Type B pancreatic cell (in vitro differentiated cells): ENCODE results near the gene OR5B21. TPM values are rescaled to one million over a fixed set of nuclear protein-coding genes. Genes with fewer than 3 reads are reported as not detected.

ENCODE experiments used
- DNase-seq: peaks from one replicate; pipeline ENCODE4 v3.0.0; 2021; ENCODE audit warnings: mixed read lengths; ENCODE audit not compliant: unreplicated experiment; ENCODE audit errors: extremely low spot score
- H3K27ac Mint-ChIP-seq: 2 replicates; pipeline ENCODE4 v1.8.0; 2021; ENCODE audit warnings: mild to moderate bottlenecking, mixed read lengths
- H3K27me3 Mint-ChIP-seq: 2 replicates; pipeline ENCODE4 v1.8.0; 2021; ENCODE audit warnings: mixed read lengths
- H3K36me3 Mint-ChIP-seq: 2 replicates; pipeline ENCODE4 v1.8.0; 2021; ENCODE audit warnings: mixed read lengths
- H3K4me1 Mint-ChIP-seq: one replicate; pipeline ENCODE4 v1.8.0; 2021; ENCODE audit warnings: mixed read lengths; ENCODE audit not compliant: unreplicated experiment
- H3K4me3 Mint-ChIP-seq: 2 replicates; pipeline ENCODE4 v1.8.0; 2021; ENCODE audit warnings: mild to moderate bottlenecking, mixed read lengths
- H3K9me3 Mint-ChIP-seq: 2 replicates; pipeline ENCODE4 v1.8.0; 2021; ENCODE audit warnings: mixed read lengths
- total RNA-seq: library from RNA; stranded (reverse); gene quantifications from 2 replicates; pipeline ENCODE4 v1.2.1, GENCODE V29; 2021; ENCODE audit warnings: low replicate concordance
- TF ChIP-seq, protein P1 (sequence below): fragments of 200-600 bp; sonication (generic); conservative IDR thresholded peaks from 2 replicates; pipeline ENCODE4 v1.5.0; 2021; ENCODE audit warnings: antibody characterized with exemption, mild to moderate bottlenecking

The OR5B21 gene
- total RNA-seq, 1 donor from 2014 or later, result not detected

DNA sequence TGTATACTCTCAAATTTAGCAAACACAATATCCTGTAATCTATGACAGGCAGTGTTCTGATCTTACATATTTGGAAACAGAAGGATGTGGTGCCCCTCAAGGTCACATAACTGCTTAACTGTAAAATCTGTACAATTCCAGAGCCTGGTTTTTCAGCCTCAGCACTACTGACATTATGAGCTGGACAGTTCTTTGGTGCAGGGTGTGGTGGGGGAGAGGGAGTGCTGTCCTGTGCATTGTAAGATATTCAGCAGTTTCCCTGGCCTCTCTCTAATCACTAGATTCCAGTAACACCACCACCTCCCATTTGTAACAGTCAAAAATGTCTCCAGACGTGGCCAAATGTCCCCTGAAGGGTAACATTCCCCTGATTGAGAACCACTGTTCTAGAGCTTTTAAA, 1.8 kb upstream of the OR5B21 start:
- Mint-ChIP-seq H3K36me3 (no peaks in the 10 kb centered on the region), H3K4me1 (no peaks in the 10 kb centered on the region), H3K27me3 (peaks cover 10% of the 10 kb centered on the region), H3K27ac (no peak overlapping the region), H3K9me3 (no peaks in the 10 kb centered on the region), H3K4me3 (no peak overlapping the region)
- TF ChIP-seq, protein P1, sequence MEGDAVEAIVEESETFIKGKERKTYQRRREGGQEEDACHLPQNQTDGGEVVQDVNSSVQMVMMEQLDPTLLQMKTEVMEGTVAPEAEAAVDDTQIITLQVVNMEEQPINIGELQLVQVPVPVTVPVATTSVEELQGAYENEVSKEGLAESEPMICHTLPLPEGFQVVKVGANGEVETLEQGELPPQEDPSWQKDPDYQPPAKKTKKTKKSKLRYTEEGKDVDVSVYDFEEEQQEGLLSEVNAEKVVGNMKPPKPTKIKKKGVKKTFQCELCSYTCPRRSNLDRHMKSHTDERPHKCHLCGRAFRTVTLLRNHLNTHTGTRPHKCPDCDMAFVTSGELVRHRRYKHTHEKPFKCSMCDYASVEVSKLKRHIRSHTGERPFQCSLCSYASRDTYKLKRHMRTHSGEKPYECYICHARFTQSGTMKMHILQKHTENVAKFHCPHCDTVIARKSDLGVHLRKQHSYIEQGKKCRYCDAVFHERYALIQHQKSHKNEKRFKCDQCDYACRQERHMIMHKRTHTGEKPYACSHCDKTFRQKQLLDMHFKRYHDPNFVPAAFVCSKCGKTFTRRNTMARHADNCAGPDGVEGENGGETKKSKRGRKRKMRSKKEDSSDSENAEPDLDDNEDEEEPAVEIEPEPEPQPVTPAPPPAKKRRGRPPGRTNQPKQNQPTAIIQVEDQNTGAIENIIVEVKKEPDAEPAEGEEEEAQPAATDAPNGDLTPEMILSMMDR, result no peak
- no peak for DNase-seq

- DNase-seq, result no peak
- no peak overlapping the region for H3K4me3 Mint-ChIP-seq
- no peaks in the 10 kb centered on the region for H3K36me3 Mint-ChIP-seq
- no peaks in the 10 kb centered on the region for H3K4me1 Mint-ChIP-seq
- no peak overlapping the region for H3K27ac Mint-ChIP-seq
- no peaks in the 10 kb centered on the region for H3K9me3 Mint-ChIP-seq
- TF ChIP-seq, protein P1, result no peak
- peaks cover 10% of the 10 kb centered on the region for H3K27me3 Mint-ChIP-seq
Measured at GRCh38 chr11:58508814-58509213, 909 bp upstream of the OR5B21 start.

- Mint-ChIP-seq H3K4me1 (no peaks in the 10 kb centered on the region), H3K27ac (no peak overlapping the region), H3K4me3 (no peak overlapping the region), H3K36me3 (no peaks in the 10 kb centered on the region), H3K27me3 (peaks cover 19% of the 10 kb centered on the region), H3K9me3 (no peaks in the 10 kb centered on the region)
- TF ChIP-seq, protein P1, result no peak
- no peak for DNase-seq
Measured at GRCh38 chr11:58507355-58507754, 550 bp downstream of the OR5B21 start.

- H3K9me3 Mint-ChIP-seq, result no peaks in the 10 kb centered on the region
- no peak overlapping the region for H3K4me3 Mint-ChIP-seq
- no peak overlapping the region for H3K27ac Mint-ChIP-seq
- H3K4me1 Mint-ChIP-seq, result no peaks in the 10 kb centered on the region
- DNase-seq, result no peak
- TF ChIP-seq, protein P1, result no peak
- no peaks in the 10 kb centered on the region for H3K36me3 Mint-ChIP-seq
- peaks cover 19% of the 10 kb centered on the region for H3K27me3 Mint-ChIP-seq
Measured at GRCh38 chr11:58506935-58507334, 970 bp downstream of the OR5B21 start.

DNA sequence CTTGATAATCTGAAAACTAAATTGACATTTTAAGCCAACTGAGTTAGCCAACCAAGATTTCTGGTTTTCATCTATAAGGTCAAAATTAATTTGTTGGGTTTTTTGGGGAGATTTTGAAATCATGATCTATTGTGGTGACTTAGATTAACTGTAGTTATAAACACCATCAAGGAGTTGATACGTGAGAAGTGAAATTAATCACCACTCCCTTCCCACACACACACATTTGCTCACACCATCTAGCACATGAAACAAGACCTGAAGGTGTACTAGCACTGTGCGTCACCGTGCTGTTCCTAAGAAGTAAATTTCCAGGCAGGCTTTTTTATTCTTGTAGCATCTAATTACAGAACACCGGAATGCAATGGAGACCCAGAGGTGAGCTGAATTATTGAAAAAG, 2.1 kb downstream of the OR5B21 start:
- H3K4me1 Mint-ChIP-seq, result no peaks in the 10 kb centered on the region

More for the DNA sequence above, 2.1 kb downstream of the OR5B21 start:
- H3K27ac Mint-ChIP-seq, result no peak overlapping the region
- TF ChIP-seq, protein P1, result no peak
- no peaks in the 10 kb centered on the region for H3K9me3 Mint-ChIP-seq
- peaks cover 19% of the 10 kb centered on the region for H3K27me3 Mint-ChIP-seq
- H3K4me3 Mint-ChIP-seq, result no peak overlapping the region
- no peaks in the 10 kb centered on the region for H3K36me3 Mint-ChIP-seq
- no peak for DNase-seq
